ENCODE measurements around the gene KPNB1.
A peak's percentile ranks its signal among the peaks of the same experiment; 100 is the strongest.

The KPNB1 gene

GRCh38 chr17:47731396-47731795 lies 81.7 kb downstream of the KPNB1 start:
- no peak for TF ChIP-seq CTCF (IDR thresholded peaks at IDR 0.05)
- H3K9me3 Mint-ChIP-seq, result no peaks in the 10 kb centered on the region
- no peak overlapping the region for H3K4me3 Mint-ChIP-seq
- no peaks in the 10 kb centered on the region for H3K36me3 Mint-ChIP-seq (ENCODE audit: low read depth)
- peaks cover 82% of the 10 kb centered on the region for H3K27me3 Mint-ChIP-seq (ENCODE audit: low read depth, poor library complexity)
- DNase-seq, result no peak
- H3K27ac Mint-ChIP-seq, result no peak overlapping the region
- H3K4me1 Mint-ChIP-seq, result peaks cover 37% of the 10 kb centered on the region

GRCh38 chr17:47732399-47733046 lies 82.8 kb downstream of the KPNB1 start:
- Mint-ChIP-seq H3K36me3 (ENCODE audit: low read depth) (no peaks in the 10 kb centered on the region), H3K9me3 (no peaks in the 10 kb centered on the region), H3K4me3 (peak overlapping the region; percentile 69), H3K27ac (no peak overlapping the region), H3K27me3 (ENCODE audit: low read depth, poor library complexity) (peaks cover 93% of the 10 kb centered on the region), H3K4me1 (peaks cover 26% of the 10 kb centered on the region)
- no peak for TF ChIP-seq CTCF (IDR thresholded peaks at IDR 0.05)
- DNase-seq, result no peak

- peak; percentile 28 for TF ChIP-seq CTCF (IDR thresholded peaks at IDR 0.05)
- Mint-ChIP-seq H3K27ac (no peak within 1 kb of the TSS), H3K27me3 (ENCODE audit: low read depth, poor library complexity) (peaks cover 96% of the 10 kb centered on the region), H3K4me3 (peak within 1 kb of the TSS; percentile 80), H3K4me1 (peaks cover 19% of the 10 kb centered on the region), H3K36me3 (ENCODE audit: low read depth) (no peaks in the 10 kb centered on the region), H3K9me3 (no peaks in the 10 kb centered on the region)
- DNase-seq, result peak; percentile 89
Measured at GRCh38 chr17:47733047-47733673, 83.4 kb downstream of the KPNB1 start, which contains the start of gene TBX21. Gene TBX21 (plus strand): TSS chr17:47733236. CDS start chr17:47733455, 219 bp downstream.

- no peak for DNase-seq
- Mint-ChIP-seq H3K4me3 (peak overlapping the region; percentile 80), H3K36me3 (ENCODE audit: low read depth) (no peaks in the 10 kb centered on the region), H3K9me3 (no peaks in the 10 kb centered on the region), H3K27me3 (ENCODE audit: low read depth, poor library complexity) (peaks cover 96% of the 10 kb centered on the region), H3K27ac (no peak overlapping the region), H3K4me1 (peaks cover 18% of the 10 kb centered on the region)
- TF ChIP-seq CTCF (IDR thresholded peaks at IDR 0.05), result no peak
Measured at GRCh38 chr17:47733674-47734410, 84.1 kb downstream of the KPNB1 start.

GRCh38 chr17:47735139-47735464 lies 85.4 kb downstream of the KPNB1 start:
- Mint-ChIP-seq H3K9me3 (no peaks in the 10 kb centered on the region), H3K4me3 (no peak overlapping the region), H3K36me3 (ENCODE audit: low read depth) (no peaks in the 10 kb centered on the region), H3K27me3 (ENCODE audit: low read depth, poor library complexity) (peaks cover 89% of the 10 kb centered on the region), H3K4me1 (peaks cover 18% of the 10 kb centered on the region), H3K27ac (no peak overlapping the region)
- no peak for DNase-seq
- no peak for TF ChIP-seq CTCF (IDR thresholded peaks at IDR 0.05)

Data from nephron progenitor cell (in vitro differentiated cells).